SK-N-MC (cell line): ENCODE measurements around the gene EXT2.
A peak's percentile ranks its signal among the peaks of the same experiment; 100 is the strongest.

Experiments used
- DNase-seq: peaks from one replicate; pipeline ENCODE4 v3.0.0-alpha.2; 2011; ENCODE audit warnings: low read depth, low spot score
- H3K27ac ChIP-seq: fragments of 200-600 bp; sonication (generic); 2 replicates; pipeline ENCODE4 v1.5.1; 2016; ENCODE audit warnings: mixed run types
- H3K36me3 ChIP-seq: fragments of 200-600 bp; sonication (generic); 2 replicates; pipeline ENCODE4 v1.6.1; 2017; ENCODE audit warnings: antibody characterized with exemption, low read length, mixed read lengths; ENCODE audit not compliant: insufficient read depth
- H3K4me3 ChIP-seq: fragments of 200-600 bp; sonication (generic); 2 replicates; pipeline ENCODE4 v1.5.1; 2016
- H3K9ac ChIP-seq: fragments of 200-600 bp; sonication (generic); 2 replicates; pipeline ENCODE4 v1.8.0; 2017; ENCODE audit warnings: mixed run types, mixed read lengths; ENCODE audit not compliant: insufficient read length
- H3K9me3 ChIP-seq: fragments of 200-600 bp; sonication (generic); 2 replicates; pipeline ENCODE4 v1.6.1; 2017; ENCODE audit warnings: low read depth, mild to moderate bottlenecking, antibody characterized with exemption, low read length, moderate library complexity, mixed read lengths
- EZH2 ChIP-seq: fragments of 200-600 bp; sonication (generic); IDR thresholded peaks from one replicate; pipeline ENCODE4 v1.6.1; 2017; ENCODE audit warnings: antibody characterized with exemption
- FOXP2 ChIP-seq: optimal IDR thresholded peaks from 2 replicates; pipeline ENCODE3; 2011; ENCODE audit warnings: mild to moderate bottlenecking, moderate library complexity; ENCODE audit not compliant: insufficient read depth; ENCODE audit errors: extremely low read length, control extremely low read depth
- POLR2AphosphoS5 ChIP-seq: IDR thresholded peaks from 2 replicates; pipeline ENCODE4 v1.6.1; 2012; ENCODE audit warnings: mild to moderate bottlenecking, low read depth, low read length, borderline replicate concordance

EXT2 gene

DNA sequence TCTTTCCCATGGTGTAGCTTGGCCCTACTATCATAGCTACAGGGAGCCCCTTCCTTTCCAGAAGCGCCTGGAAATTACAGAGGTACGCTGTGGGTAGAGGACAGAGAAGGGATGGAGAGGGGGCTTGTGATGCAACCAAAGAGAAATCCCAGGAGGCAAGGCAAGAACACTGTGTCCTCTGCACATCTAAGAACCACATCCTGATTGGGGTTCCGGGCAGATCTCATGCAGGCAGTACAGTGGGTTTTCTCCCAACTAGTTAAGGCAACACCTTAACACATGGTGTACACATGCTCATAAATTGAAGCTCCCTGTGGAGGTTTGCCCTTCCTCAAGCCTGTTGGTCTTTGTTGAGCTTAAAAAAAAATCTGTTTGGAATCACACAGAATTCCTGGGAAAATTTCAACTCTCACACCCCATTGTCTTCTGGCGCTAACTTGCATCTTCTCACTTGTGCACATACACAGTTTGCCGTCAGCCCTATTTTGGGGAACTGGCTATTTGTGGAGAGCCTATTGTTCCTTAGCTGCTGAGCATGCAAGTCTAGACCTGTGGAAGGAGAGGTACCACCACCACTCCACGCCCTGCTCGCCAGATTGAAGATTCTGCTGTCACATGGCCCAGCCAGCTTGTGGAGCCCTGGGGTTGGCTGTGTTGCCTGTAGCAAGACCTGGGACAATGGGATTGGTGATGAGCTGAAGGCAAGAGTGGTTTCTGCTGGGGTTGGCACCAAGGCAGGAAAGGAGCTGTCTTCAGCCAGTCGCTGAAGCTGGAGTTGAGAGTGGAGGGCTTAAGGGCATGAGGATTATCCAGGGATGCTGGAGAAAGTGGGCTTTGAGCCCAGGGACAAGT is 162.1 kb downstream of the EXT2 start:
- no peak for DNase-seq
- TF ChIP-seq POLR2AphosphoS5, result 0 out of 2 replicates have a peak, but pooled peaks have one; percentile 10
- TF ChIP-seq FOXP2, result no peak
- TF ChIP-seq EZH2, result no peak
- Histone ChIP-seq H3K36me3 (peaks cover 17% of the 10 kb centered on the region), H3K9ac (no peak overlapping the region), H3K9me3 (no peaks in the 10 kb centered on the region), H3K27ac (no peak overlapping the region), H3K4me3 (no peak overlapping the region)

GRCh38 chr11:44258190-44258489 is 162.7 kb downstream of the EXT2 start:
- H3K36me3 ChIP-seq, result peaks cover 13% of the 10 kb centered on the region
- no peak for TF ChIP-seq EZH2
- no peak for TF ChIP-seq FOXP2
- TF ChIP-seq POLR2AphosphoS5, result no peak
- no peaks in the 10 kb centered on the region for H3K9me3 ChIP-seq
- H3K27ac ChIP-seq, result no peak overlapping the region
- no peak overlapping the region for H3K4me3 ChIP-seq
- DNase-seq, result no peak
- H3K9ac ChIP-seq, result no peak overlapping the region

DNA sequence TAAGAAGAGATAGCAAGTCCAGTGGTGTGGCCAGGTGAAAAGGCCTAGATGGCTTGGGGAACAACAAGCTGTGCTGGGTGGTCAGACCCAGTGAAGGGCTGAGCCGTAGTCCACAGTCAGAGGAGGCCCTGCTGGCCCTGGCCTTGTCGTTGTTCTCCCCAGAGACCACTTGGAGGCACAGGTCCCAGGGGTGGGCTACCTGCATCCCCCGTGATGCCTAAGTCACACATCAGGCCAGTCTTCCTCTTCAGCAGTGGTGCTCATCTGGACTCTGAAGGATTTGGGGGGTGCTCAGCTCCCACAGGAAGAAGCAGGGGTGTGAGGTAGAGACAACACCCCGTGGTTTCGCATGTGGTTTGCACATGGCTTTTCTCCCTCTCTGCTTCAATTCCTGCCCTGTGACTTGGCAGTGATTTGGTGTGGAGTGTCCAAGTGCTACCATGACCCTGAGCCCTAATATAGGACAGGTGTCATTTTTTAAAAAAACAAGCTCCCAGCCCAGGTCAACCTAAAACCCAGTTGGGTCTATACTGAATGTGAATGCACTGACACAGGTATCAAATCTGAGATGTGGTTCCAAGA is 163.5 kb downstream of the EXT2 start:
- Histone ChIP-seq H3K9ac (no peak overlapping the region), H3K9me3 (no peaks in the 10 kb centered on the region), H3K27ac (no peak overlapping the region), H3K4me3 (no peak overlapping the region), H3K36me3 (peaks cover 13% of the 10 kb centered on the region; the same call in 1 of the 2 replicates)
- DNase-seq, result no peak
- no peak for TF ChIP-seq FOXP2
- TF ChIP-seq POLR2AphosphoS5, result no peak
- no peak for TF ChIP-seq EZH2

GRCh38 chr11:44260081-44260480 is 164.6 kb downstream of the EXT2 start:
- no peak overlapping the region for H3K9ac ChIP-seq
- no peak for DNase-seq
- H3K4me3 ChIP-seq, result no peak overlapping the region
- 0 out of 2 replicates have a peak overlapping the region, but pooled peaks have one; percentile 53 for H3K27ac ChIP-seq
- no peak for TF ChIP-seq FOXP2
- TF ChIP-seq POLR2AphosphoS5, result no peak
- no peak for TF ChIP-seq EZH2
- no peaks in the 10 kb centered on the region for H3K9me3 ChIP-seq
- peaks cover 22% of the 10 kb centered on the region; the same call in 1 of the 2 replicates for H3K36me3 ChIP-seq

DNA sequence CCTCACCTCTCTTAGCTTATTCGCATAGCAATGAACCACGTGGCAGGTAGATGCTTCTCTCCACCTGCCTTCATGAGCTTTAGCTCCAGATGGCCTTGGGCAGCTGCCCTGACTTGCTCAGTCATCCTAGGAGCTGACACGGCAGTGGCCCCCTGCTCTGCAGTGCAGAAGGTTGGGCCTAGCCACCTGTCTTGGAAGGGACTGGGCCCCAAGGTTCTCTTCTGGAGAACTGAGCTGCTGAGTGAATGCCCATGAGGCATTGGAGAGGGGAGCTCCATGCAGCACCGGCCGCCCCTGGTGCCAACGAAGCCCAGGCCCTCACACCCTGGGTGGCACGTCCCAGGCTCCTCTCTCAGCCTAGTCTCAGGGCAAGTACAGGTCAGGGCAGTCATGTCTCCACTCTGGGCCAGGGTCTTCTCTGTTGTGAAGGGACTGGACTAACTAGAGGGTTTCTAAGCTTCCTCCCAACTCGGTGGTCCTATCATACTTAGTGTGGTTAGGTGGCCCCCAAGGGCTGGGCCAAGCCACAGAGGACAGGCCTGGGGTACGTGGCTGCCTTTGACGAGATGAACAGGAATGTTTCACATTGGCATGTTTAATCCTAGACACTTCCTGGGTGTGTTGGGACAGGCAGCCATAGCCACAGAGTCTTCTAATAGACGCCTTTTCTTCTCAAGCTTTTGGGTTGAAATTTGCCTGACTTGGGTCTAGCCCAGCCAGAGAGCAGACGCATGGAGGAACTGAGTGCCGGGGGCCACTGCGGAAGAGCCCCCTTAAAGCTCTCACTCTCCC is 166.5 kb downstream of the EXT2 start:
- TF ChIP-seq FOXP2 (no peak), EZH2 (no peak), POLR2AphosphoS5 (no peak; the same call in 1 of the 2 replicates)
- no peak overlapping the region for H3K27ac ChIP-seq
- DNase-seq, result no peak

GRCh38 chr11:44263738-44264437 is 168.4 kb downstream of the EXT2 start:
- no peak for TF ChIP-seq FOXP2
- TF ChIP-seq EZH2, result no peak
- DNase-seq, result no peak
- no peaks in the 10 kb centered on the region for H3K9me3 ChIP-seq
- H3K27ac ChIP-seq, result no peak overlapping the region
- H3K4me3 ChIP-seq, result no peak overlapping the region
- H3K9ac ChIP-seq, result no peak overlapping the region
- peaks cover 55% of the 10 kb centered on the region; the same call in 1 of the 2 replicates for H3K36me3 ChIP-seq

More for the DNA sequence above, 166.5 kb downstream of the EXT2 start:
- H3K36me3 ChIP-seq, result peaks cover 36% of the 10 kb centered on the region; the same call in 1 of the 2 replicates
- H3K9ac ChIP-seq, result no peak overlapping the region
- H3K9me3 ChIP-seq, result no peaks in the 10 kb centered on the region
- no peak overlapping the region for H3K4me3 ChIP-seq

DNA sequence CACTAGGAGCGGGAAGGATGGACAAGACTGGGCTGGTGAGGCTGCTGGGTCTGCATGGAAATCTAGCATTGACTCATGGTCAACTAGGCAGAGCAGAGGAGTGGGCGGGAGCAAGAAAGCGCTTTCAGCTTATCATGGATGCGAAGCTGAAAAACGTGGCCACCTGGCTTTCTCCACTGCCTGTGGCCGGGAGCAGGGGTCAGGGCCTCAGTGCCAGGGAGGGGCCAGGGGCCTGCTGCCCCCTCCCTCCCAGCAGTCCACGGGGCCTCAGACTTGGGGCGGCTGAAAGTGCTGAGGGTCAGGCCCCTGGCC is 168.9 kb downstream of the EXT2 start:
- H3K4me3 ChIP-seq, result no peak overlapping the region
- H3K9ac ChIP-seq, result no peak overlapping the region
- peaks cover 60% of the 10 kb centered on the region; the same call in 1 of the 2 replicates for H3K36me3 ChIP-seq
- no peak overlapping the region for H3K27ac ChIP-seq
- DNase-seq, result no peak
- TF ChIP-seq EZH2, result no peak
- TF ChIP-seq FOXP2, result no peak
- TF ChIP-seq POLR2AphosphoS5, result no peak
- H3K9me3 ChIP-seq, result no peaks in the 10 kb centered on the region

- TF ChIP-seq FOXP2 (no peak), POLR2AphosphoS5 (no peak), EZH2 (no peak)
- no peak overlapping the region for H3K27ac ChIP-seq
- peaks cover 64% of the 10 kb centered on the region; the same call in 1 of the 2 replicates for H3K36me3 ChIP-seq
- H3K9ac ChIP-seq, result no peak overlapping the region
- no peak for DNase-seq
- H3K4me3 ChIP-seq, result no peak overlapping the region
- no peaks in the 10 kb centered on the region for H3K9me3 ChIP-seq
Observed at GRCh38 chr11:44264761-44265160, 169.3 kb downstream of the EXT2 start.
